MM.1S (cell line): Measurements from ENCODE around the gene KDELR1.
"Not testable (repeated sequence)": the region's sequence is repeated elsewhere in the genome, so short reads cannot be mapped to it uniquely, and the experiment has no call there.

Source experiments
- DNase-seq: peaks from one replicate; pipeline ENCODE4 v3.0.0-alpha.2; 2015
- H2AFZ ChIP-seq: fragments of 300-600 bp; sonication (generic); 2 replicates; pipeline ENCODE4 v1.6.0; 2016; ENCODE audit warnings: antibody characterized with exemption, low read length
- H3F3A ChIP-seq: fragments of 300-600 bp; sonication (generic); 2 replicates; pipeline ENCODE4 v1.6.1; 2016; ENCODE audit warnings: mild to moderate bottlenecking, antibody characterized with exemption, low read length, moderate library complexity, mixed read lengths; ENCODE audit not compliant: insufficient read depth
- H3K27ac ChIP-seq: fragments of 300-600 bp; sonication (generic); 2 replicates; pipeline ENCODE4 v1.5.1; 2016; ENCODE audit warnings: mild to moderate bottlenecking, low read length
- H3K27me3 ChIP-seq: fragments of 300-600 bp; sonication (generic); replicated peaks from 2 replicates; pipeline ENCODE4 v1.6.0; 2016; ENCODE audit warnings: low read length; ENCODE audit not compliant: insufficient read depth
- H3K36me3 ChIP-seq: fragments of 300-600 bp; sonication (generic); replicated peaks from 2 replicates; pipeline ENCODE4 v1.6.1; 2016; ENCODE audit warnings: mild to moderate bottlenecking, low read length, mixed read lengths; ENCODE audit not compliant: insufficient read depth
- H3K4me1 ChIP-seq: fragments of 300-600 bp; sonication (generic); 2 replicates; pipeline ENCODE4 v1.6.1; 2016; ENCODE audit warnings: low read length, mixed read lengths
- H3K4me2 ChIP-seq: fragments of 300-600 bp; sonication (generic); 2 replicates; pipeline ENCODE4 v1.6.0; 2016; ENCODE audit warnings: low read depth, low read length
- H3K4me3 ChIP-seq: fragments of 300-600 bp; sonication (generic); 2 replicates; pipeline ENCODE4 v1.5.1; 2016; ENCODE audit warnings: low read length, mixed read lengths
- H3K79me2 ChIP-seq: fragments of 300-600 bp; sonication (generic); 2 replicates; pipeline ENCODE4 v1.6.1; 2016; ENCODE audit warnings: mixed run types, low read length, mixed read lengths
- H3K9ac ChIP-seq: fragments of 300-600 bp; sonication (generic); 2 replicates; pipeline ENCODE4 v1.6.1; 2016; ENCODE audit warnings: low read length, mixed read lengths
- H3K9me2 ChIP-seq: fragments of 300-600 bp; sonication (generic); replicated peaks from 2 replicates; pipeline ENCODE4 v1.6.1; 2016; ENCODE audit warnings: mild to moderate bottlenecking, low read length, mixed read lengths; ENCODE audit not compliant: insufficient read depth
- H3K9me3 ChIP-seq: fragments of 300-600 bp; sonication (generic); replicated peaks from 2 replicates; pipeline ENCODE4 v1.6.1; 2016; ENCODE audit warnings: mild to moderate bottlenecking, low read length, mixed read lengths; ENCODE audit not compliant: insufficient read depth
- H4K20me1 ChIP-seq: fragments of 300-600 bp; sonication (generic); 2 replicates; pipeline ENCODE4 v1.6.1; 2016; ENCODE audit warnings: mild to moderate bottlenecking, low read length, moderate library complexity, mixed read lengths; ENCODE audit not compliant: insufficient read depth
- EZH2 ChIP-seq: fragments of 300-600 bp; sonication (generic); optimal IDR thresholded peaks from 2 replicates; pipeline ENCODE3; 2017; ENCODE audit warnings: low read depth, mild to moderate bottlenecking, antibody characterized with exemption, low read length, mixed read lengths
- EZH2phosphoT487 ChIP-seq: fragments of 300-600 bp; sonication (generic); IDR thresholded peaks from 2 replicates; pipeline ENCODE4 v1.6.1; 2018; ENCODE audit warnings: antibody characterized with exemption, low read length
- TF ChIP-seq, protein P1 (sequence below): fragments of 300-600 bp; sonication (generic); IDR thresholded peaks from 2 replicates; pipeline ENCODE4 v1.5.1; 2016; ENCODE audit warnings: antibody characterized with exemption, low read length, mixed read lengths

Gene KDELR1

DNA sequence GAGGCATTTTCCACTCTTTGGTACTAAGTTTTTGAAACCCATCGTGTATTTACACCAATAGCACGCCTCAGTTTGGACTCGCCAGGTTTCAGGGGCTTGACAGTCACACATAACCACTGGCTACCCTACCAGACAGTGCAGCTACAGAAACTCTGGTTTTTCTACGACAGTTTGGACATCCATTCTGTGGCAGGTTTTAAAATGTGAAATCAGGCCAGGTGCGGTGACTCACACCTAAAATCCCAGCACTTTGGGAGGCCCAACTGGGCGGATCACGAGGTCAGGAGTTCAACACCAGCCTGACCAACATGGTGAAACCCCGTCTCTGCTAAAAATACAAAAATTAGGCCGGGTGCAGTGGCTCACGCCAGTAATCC lies 13.2 kb downstream of the KDELR1 start:
- peaks cover 32% of the 10 kb centered on the region for H3K4me1 ChIP-seq
- H3K4me2 ChIP-seq = no peak overlapping the region
- H3K9me3 ChIP-seq = no peaks in the 10 kb centered on the region
- no peaks in the 10 kb centered on the region for H4K20me1 ChIP-seq
- peak overlapping the region; percentile 40; the same call in 1 of the 2 replicates for H3K9ac ChIP-seq
- H3K27me3 ChIP-seq = no peaks in the 10 kb centered on the region
- H2AFZ ChIP-seq = no peak overlapping the region
- TF ChIP-seq EZH2phosphoT487 (no peak), EZH2 (no peak)
- TF ChIP-seq, protein P1, sequence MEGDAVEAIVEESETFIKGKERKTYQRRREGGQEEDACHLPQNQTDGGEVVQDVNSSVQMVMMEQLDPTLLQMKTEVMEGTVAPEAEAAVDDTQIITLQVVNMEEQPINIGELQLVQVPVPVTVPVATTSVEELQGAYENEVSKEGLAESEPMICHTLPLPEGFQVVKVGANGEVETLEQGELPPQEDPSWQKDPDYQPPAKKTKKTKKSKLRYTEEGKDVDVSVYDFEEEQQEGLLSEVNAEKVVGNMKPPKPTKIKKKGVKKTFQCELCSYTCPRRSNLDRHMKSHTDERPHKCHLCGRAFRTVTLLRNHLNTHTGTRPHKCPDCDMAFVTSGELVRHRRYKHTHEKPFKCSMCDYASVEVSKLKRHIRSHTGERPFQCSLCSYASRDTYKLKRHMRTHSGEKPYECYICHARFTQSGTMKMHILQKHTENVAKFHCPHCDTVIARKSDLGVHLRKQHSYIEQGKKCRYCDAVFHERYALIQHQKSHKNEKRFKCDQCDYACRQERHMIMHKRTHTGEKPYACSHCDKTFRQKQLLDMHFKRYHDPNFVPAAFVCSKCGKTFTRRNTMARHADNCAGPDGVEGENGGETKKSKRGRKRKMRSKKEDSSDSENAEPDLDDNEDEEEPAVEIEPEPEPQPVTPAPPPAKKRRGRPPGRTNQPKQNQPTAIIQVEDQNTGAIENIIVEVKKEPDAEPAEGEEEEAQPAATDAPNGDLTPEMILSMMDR = no peak
- H3K36me3 ChIP-seq = peaks cover 7% of the 10 kb centered on the region; the same call in 1 of the 2 replicates
- DNase-seq = peak; percentile 93
- no peak overlapping the region for H3K4me3 ChIP-seq
- H3K9me2 ChIP-seq = no peaks in the 10 kb centered on the region
- H3F3A ChIP-seq = peaks cover 60% of the 10 kb centered on the region
- peak overlapping the region; percentile 95 for H3K27ac ChIP-seq
- H3K79me2 ChIP-seq = peaks cover 15% of the 10 kb centered on the region

- H3K4me1 ChIP-seq = peaks cover 8% of the 10 kb centered on the region
- H2AFZ ChIP-seq = no peak overlapping the region
- H3K9me3 ChIP-seq = no peaks in the 10 kb centered on the region
- H4K20me1 ChIP-seq = no peaks in the 10 kb centered on the region
- H3F3A ChIP-seq = peaks cover 22% of the 10 kb centered on the region
- H3K79me2 ChIP-seq = no peaks in the 10 kb centered on the region
- no peak for DNase-seq
- H3K36me3 ChIP-seq = no peaks in the 10 kb centered on the region
- H3K4me2 ChIP-seq = no peak overlapping the region
- TF ChIP-seq EZH2phosphoT487 (no peak), EZH2 (no peak)
- TF ChIP-seq, protein P1 = no peak
- H3K9ac ChIP-seq = no peak overlapping the region
- no peak overlapping the region for H3K4me3 ChIP-seq
- no peaks in the 10 kb centered on the region for H3K27me3 ChIP-seq
- no peaks in the 10 kb centered on the region for H3K9me2 ChIP-seq
- no peak overlapping the region for H3K27ac ChIP-seq
Measured at GRCh38 chr19:48373567-48373966, 17.8 kb downstream of the KDELR1 start.

- H3K36me3 ChIP-seq = no peaks in the 10 kb centered on the region
- H2AFZ ChIP-seq = no peak overlapping the region
- H3K4me3 ChIP-seq = no peak overlapping the region
- no peak for DNase-seq
- no peaks in the 10 kb centered on the region for H4K20me1 ChIP-seq
- H3K27ac ChIP-seq = no peak overlapping the region
- H3K27me3 ChIP-seq = no peaks in the 10 kb centered on the region
- no peak for TF ChIP-seq EZH2
- TF ChIP-seq, protein P1 = no peak
- no peak for TF ChIP-seq EZH2phosphoT487
- no peaks in the 10 kb centered on the region for H3K79me2 ChIP-seq
- no peaks in the 10 kb centered on the region for H3K9me3 ChIP-seq
- H3K9me2 ChIP-seq = no peaks in the 10 kb centered on the region
- H3F3A ChIP-seq = peaks cover 17% of the 10 kb centered on the region
- H3K4me2 ChIP-seq = no peak overlapping the region
- peaks cover 8% of the 10 kb centered on the region for H3K4me1 ChIP-seq
- no peak overlapping the region for H3K9ac ChIP-seq
Measured at GRCh38 chr19:48372904-48373303, 18.4 kb downstream of the KDELR1 start.

DNA sequence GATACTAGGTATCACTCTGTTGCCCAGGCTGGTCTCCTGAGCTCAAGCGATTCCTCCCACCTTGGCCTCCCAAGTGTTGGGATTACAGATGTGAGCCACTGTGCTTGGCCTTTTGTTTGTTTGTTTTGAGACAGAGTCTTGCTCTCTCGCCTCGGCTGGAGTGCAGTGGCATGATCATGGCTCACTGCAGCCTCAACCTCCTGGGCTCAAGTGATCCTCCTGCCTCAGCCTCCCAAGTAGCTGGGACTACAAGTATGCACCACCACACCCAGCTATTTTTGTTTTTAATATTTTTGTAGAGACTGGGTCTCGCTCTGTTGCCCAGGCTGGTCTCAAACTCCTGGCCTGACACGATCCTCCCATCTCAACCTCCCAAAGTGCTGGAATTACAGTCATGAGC lies 19.6 kb downstream of the KDELR1 start:
- H3K9ac ChIP-seq, H3K79me2 ChIP-seq, H3K27ac ChIP-seq, H3K9me3 ChIP-seq, H3K9me2 ChIP-seq, DNase-seq, H3K4me2 ChIP-seq, H3F3A ChIP-seq, H3K4me1 ChIP-seq, H2AFZ ChIP-seq, H3K36me3 ChIP-seq, H3K27me3 ChIP-seq, H4K20me1 ChIP-seq, H3K4me3 ChIP-seq: not testable (repeated sequence)
